Measurements from ENCODE around the gene PCDH9. TPM values are rescaled to one million over a fixed set of nuclear protein-coding genes. Genes with fewer than 3 reads are reported as not detected.

The PCDH9 gene
- total RNA-seq, 1 experiment from 2014 or later, result 4.2 TPM

- Histone ChIP-seq H3K4me1 (ENCODE audit: control insufficient read depth, insufficient read depth, low read length) (no peaks in the 10 kb centered on the region; the same call in 1 of the 2 replicates), H3K27me3 (ENCODE audit: control insufficient read depth, insufficient read depth, low read length) (no peaks in the 10 kb centered on the region), H3K27ac (ENCODE audit: low read length) (peak overlapping the region; percentile 29; the same call in 1 of the 2 replicates), H3K4me3 (ENCODE audit: low read depth in 2 of 2, low read length in 2 of 2) (no peak overlapping the region), H3K9me3 (ENCODE audit: control insufficient read depth, insufficient read depth, low read depth, low read length) (no peaks in the 10 kb centered on the region), H3K36me3 (ENCODE audit: control insufficient read depth, insufficient read depth, low read length) (no peaks in the 10 kb centered on the region)
- BruUV-seq (replicated peaks), result no TSS peak
- DNase-seq (ENCODE audit: low read depth, low spot score) (no peak), ATAC-seq (no peak)
- intact Hi-C loops (cut with micrococcal nuclease; ENCODE audit: unreplicated experiment) (no loop called here), in situ Hi-C loops (cut with HindIII; ENCODE audit: low pct_unique_long_range_greater_than_20kb, low sequenced_read_pairs) (no loop called here)
- ChIA-PET CTCF (no interaction called here), POLR2A (interaction anchor here (0.6 kb wide), 1 partner anchor 732 kb away, joined by 3 read pairs; no protein-coding TSS in a partner anchor)
- TF ChIP-seq REST (IDR thresholded peaks at IDR 0.05; ENCODE audit: insufficient read depth in 1 of 2, low read depth in 2 of 2, low read length in 1 of 2) (no peak), CTCF (IDR thresholded peaks at IDR 0.05) (no peak), SIN3A (IDR thresholded peaks at IDR 0.05; ENCODE audit: borderline replicate concordance, insufficient read depth, low read depth, low read length) (no peak), TCF7L2 (IDR thresholded peaks at IDR 0.05; ENCODE audit: low read depth, low read length) (no peak), POLR2AphosphoS5 (IDR thresholded peaks at IDR 0.05; ENCODE audit: low read depth, low read length) (no peak)
These were observed 814.7 kb downstream of the PCDH9 start for GRCh38 chr13:66415444-66415843.

DNA sequence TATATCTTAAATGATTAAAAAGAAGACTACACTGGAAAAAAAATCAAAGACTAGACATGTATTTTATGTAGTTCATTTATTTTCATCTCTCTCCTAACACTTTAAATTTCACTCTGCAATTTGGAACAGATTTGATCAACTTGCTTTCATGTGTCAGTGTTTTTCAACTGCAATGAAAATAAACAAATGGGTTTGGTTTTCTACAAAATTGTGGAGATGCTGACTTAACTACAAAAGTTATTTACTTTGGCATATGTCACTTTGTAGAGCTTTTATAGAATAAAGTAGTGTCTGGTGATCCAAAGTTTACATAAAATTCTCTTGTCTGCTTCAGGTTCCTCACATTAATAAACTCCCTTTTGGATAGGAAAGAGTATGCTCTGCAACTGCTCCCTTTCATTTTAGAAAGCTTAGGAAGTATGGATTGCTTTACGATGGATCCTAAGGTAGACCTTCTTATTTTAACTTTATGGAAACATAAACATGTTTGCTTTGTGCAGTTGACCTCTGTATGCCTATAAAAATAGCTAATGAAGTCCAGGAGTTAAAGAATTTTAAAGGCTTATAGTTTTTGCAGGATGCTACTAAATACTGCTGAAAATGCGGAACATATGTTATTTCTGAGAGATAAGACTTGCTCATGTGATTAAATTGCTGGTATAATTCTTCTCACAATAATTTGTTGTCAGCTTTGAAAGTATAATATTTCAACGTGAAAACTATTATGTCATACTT is 815.9 kb downstream of the PCDH9 start:
- Histone ChIP-seq H3K4me3 (ENCODE audit: low read depth in 2 of 2, low read length in 2 of 2) (no peak overlapping the region), H3K36me3 (ENCODE audit: control insufficient read depth, insufficient read depth, low read length) (no peaks in the 10 kb centered on the region), H3K27me3 (ENCODE audit: control insufficient read depth, insufficient read depth, low read length) (no peaks in the 10 kb centered on the region), H3K9me3 (ENCODE audit: control insufficient read depth, insufficient read depth, low read depth, low read length) (no peaks in the 10 kb centered on the region), H3K4me1 (ENCODE audit: control insufficient read depth, insufficient read depth, low read length) (no peaks in the 10 kb centered on the region; the same call in 1 of the 2 replicates), H3K27ac (ENCODE audit: low read length) (no peak overlapping the region)
- DNase-seq (ENCODE audit: low read depth, low spot score) (no peak), ATAC-seq (no peak)
- no peak for TF ChIP-seq POLR2AphosphoS5 (IDR thresholded peaks at IDR 0.05; ENCODE audit: low read depth, low read length)
- TF ChIP-seq TCF7L2 (IDR thresholded peaks at IDR 0.05; ENCODE audit: low read depth, low read length), result peak; percentile 81
- no peak for TF ChIP-seq CTCF (IDR thresholded peaks at IDR 0.05)
- intact Hi-C loops (cut with micrococcal nuclease; ENCODE audit: unreplicated experiment) (no loop called here), in situ Hi-C loops (cut with HindIII; ENCODE audit: low pct_unique_long_range_greater_than_20kb, low sequenced_read_pairs) (no loop called here)
- CTCF ChIA-PET, result no interaction called here
- BruUV-seq (replicated peaks), result no TSS peak
- POLR2A ChIA-PET, result no interaction called here
